H1 (cell line): ENCODE results near the gene FSTL4. TPM values are rescaled to one million over a fixed set of nuclear protein-coding genes. Genes with fewer than 3 reads are reported as not detected.

ENCODE experiments used
- CTCF ChIA-PET: fragments of 300-600 bp; sonication (Branson Sonifier 250); formaldehyde crosslinking; loops from one replicate; lab custom pipeline; 2021; ENCODE audit not compliant: partially characterized antibody; lab: Charles Lee
- POLR2A ChIA-PET: fragments of 300-600 bp; sonication (Branson Sonifier 250); formaldehyde crosslinking; loops from one replicate; lab custom pipeline; 2021; ENCODE audit warnings: inconsistent platforms; ENCODE audit not compliant: partially characterized antibody; lab: Charles Lee
- DNase-seq, 2 experiments: peaks; one replicate each; pipeline versions ENCODE4 v3.0.0 to v3.0.0-alpha.2; 2010 to 2022; ENCODE audit warnings: low spot score in 2 of 2, low read depth in 1 of 2, mixed read lengths in 1 of 2
- FAIRE-seq: peaks from 2 replicates; lab custom pipeline; 2011; peaks lifted over from hg19 to GRCh38; lab: Jason Lieb, UNC
- H2AFZ ChIP-seq: 2 replicates; pipeline ENCODE4 v1.8.1; 2012; ENCODE audit warnings: low read length, inconsistent platforms
- H2AK5ac ChIP-seq: 2 replicates; pipeline ENCODE4 v1.6.1; 2013; ENCODE audit warnings: low read depth, low read length
- H2BK120ac ChIP-seq: replicated peaks from 2 replicates; pipeline ENCODE3; 2013; ENCODE audit warnings: low read depth, low read length, inconsistent platforms
- H2BK12ac ChIP-seq: 2 replicates; pipeline ENCODE4 v1.6.1; 2013; ENCODE audit warnings: low read depth, low read length
- H2BK15ac ChIP-seq: 2 replicates; pipeline ENCODE4 v1.6.1; 2013; ENCODE audit warnings: low read length
- H2BK20ac ChIP-seq: 2 replicates; pipeline ENCODE4 v1.6.1; 2013; ENCODE audit warnings: low read length
- H2BK5ac ChIP-seq: 2 replicates; pipeline ENCODE4 v1.6.1; 2013; ENCODE audit warnings: low read depth, low read length
- H3K14ac ChIP-seq: 2 replicates; pipeline ENCODE4 v1.6.1; 2013; ENCODE audit warnings: inconsistent platforms; ENCODE audit not compliant: insufficient read length
- H3K18ac ChIP-seq: 2 replicates; pipeline ENCODE4 v1.6.1; 2013; ENCODE audit warnings: low read length; ENCODE audit errors: extremely low read depth
- H3K23ac ChIP-seq: 2 replicates; pipeline ENCODE4 v1.6.1; 2013; ENCODE audit warnings: inconsistent platforms; ENCODE audit not compliant: insufficient read length
- H3K23me2 ChIP-seq: 2 replicates; pipeline ENCODE4 v1.6.1; 2013; ENCODE audit warnings: low read depth, low read length
- H3K27ac ChIP-seq: 2 replicates; pipeline ENCODE4 v1.6.1; 2011; ENCODE audit warnings: low read depth, low read length, inconsistent platforms
- H3K27me3 ChIP-seq, 4 experiments: replicated peaks in 1 of 4; 1 replicate in 1 of 4; 2 replicates in 3 of 4; pipeline versions ENCODE4 v1.6.1 to v1.8.1; 2011 to 2013; ENCODE audit warnings: low read length in 3 of 4, mild to moderate bottlenecking in 3 of 4, inconsistent platforms in 2 of 4, mixed read lengths in 2 of 4, moderate library complexity in 1 of 4; ENCODE audit not compliant: control insufficient read depth in 3 of 4, insufficient read depth in 3 of 4; ENCODE audit errors: extremely low read depth in 1 of 4
- H3K36me3 ChIP-seq, 4 experiments: 2 replicates each; pipeline versions ENCODE4 v1.6.1 to v1.8.1; 2011 to 2013; ENCODE audit warnings: mild to moderate bottlenecking in 4 of 4, low read length in 3 of 4, moderate library complexity in 2 of 4, control low read depth in 1 of 4, inconsistent platforms in 1 of 4; ENCODE audit not compliant: insufficient read depth in 4 of 4, control insufficient read depth in 2 of 4
- H3K4ac ChIP-seq: replicated peaks from 2 replicates; pipeline ENCODE3; 2013; ENCODE audit warnings: low read length, low read depth, mixed read lengths, inconsistent platforms; ENCODE audit not compliant: insufficient read length
- H3K4me1 ChIP-seq, 4 experiments: replicated peaks in 1 of 4; 1 replicate in 1 of 4; 2 replicates in 3 of 4; pipeline versions ENCODE4 v1.6.1 to v1.8.1; 2011 to 2013; ENCODE audit warnings: low read length in 3 of 4, inconsistent platforms in 2 of 4, mixed read lengths in 1 of 4; ENCODE audit not compliant: insufficient read depth in 4 of 4, control insufficient read depth in 3 of 4
- H3K4me2 ChIP-seq, 2 experiments: 2 replicates each; pipeline versions ENCODE4 v1.6.1 to v1.8.1; 2011 to 2013; ENCODE audit warnings: low read depth in 2 of 2, low read length in 2 of 2, control low read depth in 1 of 2, inconsistent platforms in 1 of 2, mild to moderate bottlenecking in 1 of 2; ENCODE audit not compliant: insufficient read depth in 1 of 2
- H3K4me3 ChIP-seq, 4 experiments: fragments of 200-600, 300-600 bp in 1 of 4; sonication (generic), shearing (Covaris generic), sonication (Bioruptor Twin) in 1 of 4; 2 replicates each; pipeline versions ENCODE4 v1.5.1 to v1.8.1; 2011 to 2016; ENCODE audit warnings: low read length in 4 of 4, low read depth in 3 of 4, control low read depth in 2 of 4, inconsistent platforms in 2 of 4, mild to moderate bottlenecking in 2 of 4, mixed read lengths in 1 of 4, moderate library complexity in 1 of 4; ENCODE audit not compliant: insufficient read depth in 2 of 4; ENCODE audit errors: extremely low read depth in 1 of 4
- H3K56ac ChIP-seq: replicated peaks from 2 replicates; pipeline ENCODE3; 2013; ENCODE audit warnings: low read depth, mild to moderate bottlenecking, mixed read lengths, low read length, inconsistent platforms; ENCODE audit not compliant: insufficient read length
- H3K79me1 ChIP-seq: 2 replicates; pipeline ENCODE4 v1.6.1; 2013; ENCODE audit warnings: low read depth, low read length, control low read depth
- H3K79me2 ChIP-seq, 2 experiments: 2 replicates each; pipeline versions ENCODE4 v1.6.1 to v1.8.1; 2012 to 2013; ENCODE audit warnings: low read length in 2 of 2, mild to moderate bottlenecking in 2 of 2, inconsistent platforms in 1 of 2; ENCODE audit not compliant: insufficient read depth in 2 of 2, control insufficient read depth in 1 of 2
- H3K9ac ChIP-seq, 4 experiments: replicated peaks in 1 of 4; 1 replicate in 1 of 4; 2 replicates in 3 of 4; pipeline versions ENCODE4 v1.6.1 to v1.8.1; 2011 to 2013; ENCODE audit warnings: low read depth in 3 of 4, low read length in 3 of 4, control low read depth in 2 of 4, mild to moderate bottlenecking in 2 of 4, moderate library complexity in 2 of 4, inconsistent platforms in 1 of 4; ENCODE audit errors: extremely low read depth in 1 of 4
- H3K9me3 ChIP-seq, 2 experiments: 2 replicates each; pipeline versions ENCODE4 v1.6.1 to v1.8.1; 2012 to 2013; ENCODE audit warnings: mild to moderate bottlenecking in 2 of 2, moderate library complexity in 2 of 2, control low read depth in 1 of 2, inconsistent platforms in 1 of 2, low read depth in 1 of 2, low read length in 1 of 2, mixed read lengths in 1 of 2; ENCODE audit not compliant: insufficient read depth in 2 of 2
- H4K20me1 ChIP-seq, 2 experiments: replicated peaks in 1 of 2; 2 replicates each; pipeline versions ENCODE3 to v1.8.1; 2011 to 2013; ENCODE audit warnings: inconsistent platforms in 2 of 2, low read length in 2 of 2, mild to moderate bottlenecking in 1 of 2; ENCODE audit not compliant: insufficient read depth in 2 of 2, control insufficient read depth in 1 of 2
- H4K5ac ChIP-seq: 2 replicates; pipeline ENCODE4 v1.6.1; 2013; ENCODE audit warnings: low read length, low read depth, mixed read lengths, inconsistent platforms; ENCODE audit not compliant: insufficient read length
- H4K8ac ChIP-seq: 2 replicates; pipeline ENCODE4 v1.8.0; 2013; ENCODE audit warnings: mild to moderate bottlenecking, moderate library complexity, low read length, inconsistent platforms; ENCODE audit not compliant: insufficient read depth; ENCODE audit errors: extremely low read depth
- H4K91ac ChIP-seq: replicated peaks from 2 replicates; pipeline ENCODE3; 2013; ENCODE audit warnings: low read length, mixed read lengths, inconsistent platforms; ENCODE audit not compliant: insufficient read length
- BACH1 ChIP-seq: IDR thresholded peaks from 2 replicates; pipeline ENCODE4 v1.6.1; 2012; ENCODE audit warnings: low read length, improper control_type of control experiment
- CHD2 ChIP-seq: IDR thresholded peaks from 2 replicates; pipeline ENCODE4 v1.6.1; 2012; ENCODE audit warnings: low read length, improper control_type of control experiment
- CTCF ChIP-seq, 3 experiments: IDR thresholded peaks; 1 replicate in 2 of 3; 2 replicates in 1 of 3; pipeline versions ENCODE4 v1.5.1 to v1.6.1; 2011; ENCODE audit warnings: low read length in 3 of 3, mild to moderate bottlenecking in 3 of 3, inconsistent platforms in 2 of 3, low read depth in 1 of 3, moderate library complexity in 1 of 3; ENCODE audit not compliant: insufficient read depth in 1 of 3; ENCODE audit errors: control extremely low read depth in 1 of 3
- E2F6 ChIP-seq: IDR thresholded peaks from 2 replicates; pipeline ENCODE4 v1.6.1; 2012; ENCODE audit warnings: inconsistent platforms
- JUND ChIP-seq: IDR thresholded peaks from 2 replicates; pipeline ENCODE4 v1.6.1; 2011; ENCODE audit warnings: mild to moderate bottlenecking, improper control_type of control experiment, low read length
- KDM5A ChIP-seq: fragments of 200-600 bp; IDR thresholded peaks from 2 replicates; pipeline ENCODE4 v1.7.1; 2012; ENCODE audit warnings: mild to moderate bottlenecking, low read length, inconsistent platforms, mixed read lengths
- POU5F1 ChIP-seq: IDR thresholded peaks from 2 replicates; pipeline ENCODE4 v1.6.1; 2011; ENCODE audit warnings: low read depth, mild to moderate bottlenecking, low read length, moderate library complexity
- RAD21 ChIP-seq, 2 experiments: IDR thresholded peaks in 1 of 2; conservative IDR thresholded peaks in 1 of 2; 2 replicates each; pipeline ENCODE4 v1.6.1; 2011; ENCODE audit warnings: low read depth in 2 of 2, low read length in 2 of 2, improper control_type of control experiment in 1 of 2, inconsistent platforms in 1 of 2, mild to moderate bottlenecking in 1 of 2, moderate library complexity in 1 of 2
- TAF7 ChIP-seq: optimal IDR thresholded peaks from 2 replicates; pipeline ENCODE3; 2011; ENCODE audit warnings: low read depth, mild to moderate bottlenecking, inconsistent platforms, low read length, moderate library complexity, borderline replicate concordance
- TBP ChIP-seq: IDR thresholded peaks from 2 replicates; pipeline ENCODE4 v1.6.1; 2011; ENCODE audit warnings: low read depth, low read length, improper control_type of control experiment
- WGBS, 2 experiments: shearing (Covaris generic) in 1 of 2; methylation state at CpG; one replicate each; pipeline versions ENCODE4 v1.1.6 to v1.1.7; 2013 to 2015; ENCODE audit warnings: low lambda C conversion rate in 2 of 2, mixed read lengths in 2 of 2, inconsistent platforms in 1 of 2, low coverage in 1 of 2, missing lambda C conversion rate in 1 of 2; ENCODE audit not compliant: insufficient replicate concordance in 2 of 2, insufficient coverage in 1 of 2, insufficient read length in 1 of 2; ENCODE audit errors: extremely low coverage in 1 of 2, missing lambda C conversion rate in 1 of 2; 5-methylcytosine and 5-hydroxymethylcytosine counted together
- polyA plus RNA-seq, 7 experiments: library from polyadenylated mRNA; depleted of rRNA in 3 of 7; stranded (reverse) in 5 of 7; unstranded in 2 of 7; fragments of >200 nt in 5 of 7; fragments of 200-250 nt in 2 of 7; gene quantifications; 1 replicate in 5 of 7; 2 replicates in 1 of 7; 4 replicates in 1 of 7; pipeline versions ENCODE4 v1.2.1 to v1.2.3, GENCODE V29; 2011 to 2013; ENCODE audit warnings: missing spikeins in 2 of 7, mixed read lengths in 2 of 7
- total RNA-seq: library from RNA; stranded (reverse); fragmentation: NEBNext Ultra II Directional; extraction: Animal tissue kit (Norgen Biotek cat#: 25700); gene quantifications from 2 replicates; pipeline ENCODE4 v1.2.1, GENCODE V29; 2021

FSTL4 gene
- total and polyA plus RNA-seq, 2 of the 8 experiments (the other 6 are each of a cell fraction or from before 2014, with no cell fraction given) = 3.1 to 4.1 TPM

- no peak overlapping the region for H3K18ac ChIP-seq
- H2BK120ac ChIP-seq = no peak overlapping the region
- no peaks in the 10 kb centered on the region for H3K9me3 ChIP-seq
- POLR2A ChIA-PET = no interaction called here
- H2AFZ ChIP-seq = no peak overlapping the region
- H3K23me2 ChIP-seq = no peaks in the 10 kb centered on the region
- no peak overlapping the region for H3K4me3 ChIP-seq
- H3K27ac ChIP-seq = no peak overlapping the region
- CTCF ChIA-PET = interaction anchor here (1.7 to 1.8 kb wide), 2 partner anchors 23 to 66 kb away, joined by 4 to 6 read pairs; no protein-coding TSS in a partner anchor
- no peak overlapping the region for H3K14ac ChIP-seq
- no peak overlapping the region for H2AK5ac ChIP-seq
- H4K5ac ChIP-seq = no peak overlapping the region
- no peaks in the 10 kb centered on the region for H3K79me2 ChIP-seq
- H4K20me1 ChIP-seq = no peaks in the 10 kb centered on the region
- FAIRE-seq (no peak), DNase-seq (no peak)
- no peak overlapping the region for H3K23ac ChIP-seq
- H3K4me2 ChIP-seq = no peak overlapping the region
- no peaks in the 10 kb centered on the region for H3K36me3 ChIP-seq
- no peak overlapping the region for H3K56ac ChIP-seq
- H2BK15ac ChIP-seq = no peak overlapping the region
- H3K4ac ChIP-seq = no peak overlapping the region
- no peaks in the 10 kb centered on the region for H3K79me1 ChIP-seq
- no peak overlapping the region for H4K8ac ChIP-seq
- H4K91ac ChIP-seq = no peak overlapping the region
- no peak overlapping the region for H2BK5ac ChIP-seq
- no peaks in the 10 kb centered on the region; a peak in 2 of 7 replicates for H3K27me3 ChIP-seq
- no peak overlapping the region for H2BK20ac ChIP-seq
- H3K9ac ChIP-seq = no peak overlapping the region
- no peak overlapping the region for H2BK12ac ChIP-seq
- WGBS, 2 experiments = 74% methylated on average over 5 of the region's 5 CpGs; no CpG with 5 or more reads in 1 of the 2 experiments
- peaks cover 0 to 4% (median 3%) of the 10 kb centered on the region in 4 experiments; a peak in 3 of 7 replicates for H3K4me1 ChIP-seq
- TF ChIP-seq TBP (no peak), KDM5A (no peak), CHD2 (no peak), RAD21 (IDR thresholded peaks at IDR 0.05 in 1 of 2, conservative IDR thresholded peaks at IDR 0.05 in 1 of 2; ENCODE audit: low read depth in 2 of 2, low read length in 2 of 2) (no peak), CTCF (IDR thresholded peaks at IDR 0.05; ENCODE audit: control extremely low read depth in 1 of 3, insufficient read depth in 1 of 3, low read depth in 1 of 3, low read length in 3 of 3) (no peak), POU5F1 (no peak), TAF7 (no peak), BACH1 (no peak), E2F6 (no peak), JUND (no peak)
These were observed 128.8 kb downstream of the FSTL4 start for GRCh38 chr5:133483406-133484090.
